Upper lobe of left lung (tissue), 4 donors: ENCODE measurements around the gene BCAT1.

Experiments used
- CTCF ChIP-seq, 6 experiments: fragments of 450-650 bp in 4 of 6; fragments of 200-600 bp in 2 of 6; sonication (generic) in 2 of 6; IDR thresholded peaks; one replicate each; pipeline ENCODE4 v1.5.1; 2016 to 2019; ENCODE audit warnings: antibody characterized with exemption in 6 of 6
- POLR2A ChIP-seq, 4 donors: fragments of 450-650 bp; IDR thresholded peaks; one replicate each; pipeline ENCODE4 v1.5.1; 2016 to 2017; ENCODE audit warnings: antibody characterized with exemption in 4 of 4, mild to moderate bottlenecking in 2 of 4
- POLR2AphosphoS5 ChIP-seq, 2 donors: sonication (generic); formaldehyde crosslinking; IDR thresholded peaks; one replicate each; pipeline ENCODE4 v1.5.1; 2017; ENCODE audit warnings: antibody characterized with exemption in 2 of 2

GRCh38 chr12:24822121-24822899 is 126.6 kb downstream of the BCAT1 start:
- TF ChIP-seq CTCF (IDR thresholded peaks at IDR 0.05) = no peak
- no peak for TF ChIP-seq POLR2AphosphoS5 (IDR thresholded peaks at IDR 0.05)
- TF ChIP-seq POLR2A (IDR thresholded peaks at IDR 0.05) = no peak
